Osteocyte (in vitro differentiated cells): ENCODE results near the gene ABAT. TPM values are rescaled to one million over a fixed set of nuclear protein-coding genes. Genes with fewer than 3 reads are reported as not detected.

Source experiments
- DNase-seq: peaks from one replicate; pipeline ENCODE4 v3.0.0; 2021; ENCODE audit warnings: mixed read lengths; ENCODE audit not compliant: unreplicated experiment; ENCODE audit errors: extremely low spot score
- H3K27ac Mint-ChIP-seq: one replicate; pipeline ENCODE4 v1.8.0; 2021; ENCODE audit warnings: mild to moderate bottlenecking, mixed read lengths; ENCODE audit not compliant: unreplicated experiment
- H3K27me3 Mint-ChIP-seq: one replicate; pipeline ENCODE4 v1.8.0; 2021; ENCODE audit warnings: mixed read lengths; ENCODE audit not compliant: unreplicated experiment
- H3K36me3 Mint-ChIP-seq: one replicate; pipeline ENCODE4 v1.8.0; 2021; ENCODE audit warnings: mixed read lengths; ENCODE audit not compliant: unreplicated experiment
- H3K4me1 Mint-ChIP-seq: one replicate; pipeline ENCODE4 v1.8.0; 2021; ENCODE audit warnings: mixed read lengths; ENCODE audit not compliant: unreplicated experiment
- H3K4me3 Mint-ChIP-seq: one replicate; pipeline ENCODE4 v1.8.0; 2021; ENCODE audit warnings: mild to moderate bottlenecking, moderate library complexity, mixed read lengths; ENCODE audit not compliant: unreplicated experiment
- H3K9me3 Mint-ChIP-seq: one replicate; pipeline ENCODE4 v1.8.0; 2021; ENCODE audit warnings: mixed read lengths; ENCODE audit not compliant: unreplicated experiment
- total RNA-seq: library from RNA; stranded (reverse); gene quantifications from 2 replicates; pipeline ENCODE4 v1.2.1, GENCODE V29; 2021
- TF ChIP-seq, protein P1 (sequence below): fragments of 200-600 bp; sonication (generic); IDR thresholded peaks from 2 replicates; pipeline ENCODE4 v1.5.0; 2021; ENCODE audit warnings: antibody characterized with exemption, mild to moderate bottlenecking, moderate library complexity

Gene ABAT
- total RNA-seq, 1 donor from 2014 or later = 3.0 TPM

GRCh38 chr16:8630255-8630953 lies 44.0 kb upstream of the ABAT start:
- H3K36me3 Mint-ChIP-seq = peaks cover 56% of the 10 kb centered on the region
- H3K4me1 Mint-ChIP-seq = peaks cover 6% of the 10 kb centered on the region
- no peaks in the 10 kb centered on the region for H3K27me3 Mint-ChIP-seq
- H3K9me3 Mint-ChIP-seq = no peaks in the 10 kb centered on the region
- TF ChIP-seq, protein P1, sequence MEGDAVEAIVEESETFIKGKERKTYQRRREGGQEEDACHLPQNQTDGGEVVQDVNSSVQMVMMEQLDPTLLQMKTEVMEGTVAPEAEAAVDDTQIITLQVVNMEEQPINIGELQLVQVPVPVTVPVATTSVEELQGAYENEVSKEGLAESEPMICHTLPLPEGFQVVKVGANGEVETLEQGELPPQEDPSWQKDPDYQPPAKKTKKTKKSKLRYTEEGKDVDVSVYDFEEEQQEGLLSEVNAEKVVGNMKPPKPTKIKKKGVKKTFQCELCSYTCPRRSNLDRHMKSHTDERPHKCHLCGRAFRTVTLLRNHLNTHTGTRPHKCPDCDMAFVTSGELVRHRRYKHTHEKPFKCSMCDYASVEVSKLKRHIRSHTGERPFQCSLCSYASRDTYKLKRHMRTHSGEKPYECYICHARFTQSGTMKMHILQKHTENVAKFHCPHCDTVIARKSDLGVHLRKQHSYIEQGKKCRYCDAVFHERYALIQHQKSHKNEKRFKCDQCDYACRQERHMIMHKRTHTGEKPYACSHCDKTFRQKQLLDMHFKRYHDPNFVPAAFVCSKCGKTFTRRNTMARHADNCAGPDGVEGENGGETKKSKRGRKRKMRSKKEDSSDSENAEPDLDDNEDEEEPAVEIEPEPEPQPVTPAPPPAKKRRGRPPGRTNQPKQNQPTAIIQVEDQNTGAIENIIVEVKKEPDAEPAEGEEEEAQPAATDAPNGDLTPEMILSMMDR = no peak
- no peak overlapping the region for H3K27ac Mint-ChIP-seq
- no peak overlapping the region for H3K4me3 Mint-ChIP-seq
- DNase-seq = no peak

- DNase-seq = no peak
- no peaks in the 10 kb centered on the region for H3K9me3 Mint-ChIP-seq
- H3K36me3 Mint-ChIP-seq = peaks cover 54% of the 10 kb centered on the region
- peaks cover 6% of the 10 kb centered on the region for H3K4me1 Mint-ChIP-seq
- no peak overlapping the region for H3K27ac Mint-ChIP-seq
- H3K4me3 Mint-ChIP-seq = no peak overlapping the region
- TF ChIP-seq, protein P1 = no peak
- no peaks in the 10 kb centered on the region for H3K27me3 Mint-ChIP-seq
Measured at GRCh38 chr16:8631373-8631772, 43.0 kb upstream of the ABAT start.

DNA sequence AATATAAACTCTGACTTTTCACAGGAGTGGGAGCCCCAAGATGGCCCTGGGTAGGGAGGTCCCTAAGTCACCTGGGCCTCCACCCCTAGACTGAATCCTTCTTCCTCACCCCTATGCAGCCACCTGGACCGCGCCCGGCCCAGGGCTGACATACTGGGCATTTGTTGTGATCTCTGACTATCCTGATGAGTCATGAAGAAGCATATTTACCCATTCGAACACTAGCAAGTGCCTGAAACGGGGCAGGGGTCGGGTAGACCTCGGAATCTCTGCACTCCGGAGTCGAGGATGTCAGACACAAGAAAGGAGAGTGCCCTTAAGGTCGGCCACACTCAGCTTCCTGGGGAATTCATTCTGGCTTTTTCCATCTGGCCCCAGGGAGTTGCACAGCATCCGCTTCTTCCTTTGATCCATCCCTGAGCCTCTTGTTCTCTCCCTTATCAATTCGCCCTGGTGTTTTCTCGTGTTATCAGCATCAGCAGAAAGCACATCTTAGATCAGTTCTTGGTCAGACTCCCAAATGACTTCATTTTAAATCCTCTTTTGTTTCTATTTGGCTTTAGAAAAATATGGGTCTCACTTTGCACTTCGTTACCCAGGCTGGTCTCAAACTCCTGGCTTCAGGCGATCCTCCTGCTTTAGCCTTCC lies 42.5 kb upstream of the ABAT start:
- TF ChIP-seq, protein P1 = no peak
- DNase-seq = no peak
- Mint-ChIP-seq H3K4me1 (peaks cover 5% of the 10 kb centered on the region), H3K36me3 (peaks cover 54% of the 10 kb centered on the region), H3K9me3 (no peaks in the 10 kb centered on the region), H3K4me3 (no peak overlapping the region), H3K27me3 (no peaks in the 10 kb centered on the region), H3K27ac (no peak overlapping the region)

DNA sequence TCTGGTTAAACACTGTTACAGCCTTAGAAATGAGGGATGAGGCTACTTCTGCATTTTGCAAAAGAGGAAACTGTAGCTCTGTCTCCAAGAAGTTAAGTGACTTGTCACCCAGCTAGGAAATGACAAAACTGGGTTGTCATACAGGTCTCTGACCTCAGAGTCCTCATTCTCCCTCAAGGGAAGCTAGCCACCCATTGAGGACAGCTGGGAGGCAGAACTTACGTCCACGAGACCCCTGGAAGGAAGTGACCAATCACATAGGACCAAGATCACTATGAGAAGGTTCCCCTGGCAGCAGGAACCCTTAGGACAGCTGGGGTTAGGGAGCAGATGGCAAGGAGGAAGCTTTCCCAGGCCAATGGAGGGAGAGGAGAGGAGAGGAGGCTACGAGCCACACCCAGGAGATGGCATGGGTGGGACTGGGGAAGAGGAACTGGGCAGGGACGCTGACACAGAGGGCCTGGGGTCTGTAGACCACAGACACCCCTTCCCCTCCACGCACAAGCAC lies 41.7 kb upstream of the ABAT start:
- H3K27me3 Mint-ChIP-seq = no peaks in the 10 kb centered on the region
- H3K36me3 Mint-ChIP-seq = peaks cover 49% of the 10 kb centered on the region
- no peaks in the 10 kb centered on the region for H3K4me1 Mint-ChIP-seq
- no peak overlapping the region for H3K27ac Mint-ChIP-seq
- no peak overlapping the region for H3K4me3 Mint-ChIP-seq
- no peak for DNase-seq
- TF ChIP-seq, protein P1 = no peak
- no peaks in the 10 kb centered on the region for H3K9me3 Mint-ChIP-seq

GRCh38 chr16:8634991-8635736 lies 39.3 kb upstream of the ABAT start:
- TF ChIP-seq, protein P1 = peak; percentile 46
- Mint-ChIP-seq H3K27me3 (no peaks in the 10 kb centered on the region), H3K4me1 (no peaks in the 10 kb centered on the region), H3K9me3 (no peaks in the 10 kb centered on the region), H3K4me3 (no peak overlapping the region), H3K27ac (no peak overlapping the region), H3K36me3 (peaks cover 51% of the 10 kb centered on the region)
- DNase-seq = no peak
